ENCODE data around the gene UBE2O.

UBE2O gene

DNA sequence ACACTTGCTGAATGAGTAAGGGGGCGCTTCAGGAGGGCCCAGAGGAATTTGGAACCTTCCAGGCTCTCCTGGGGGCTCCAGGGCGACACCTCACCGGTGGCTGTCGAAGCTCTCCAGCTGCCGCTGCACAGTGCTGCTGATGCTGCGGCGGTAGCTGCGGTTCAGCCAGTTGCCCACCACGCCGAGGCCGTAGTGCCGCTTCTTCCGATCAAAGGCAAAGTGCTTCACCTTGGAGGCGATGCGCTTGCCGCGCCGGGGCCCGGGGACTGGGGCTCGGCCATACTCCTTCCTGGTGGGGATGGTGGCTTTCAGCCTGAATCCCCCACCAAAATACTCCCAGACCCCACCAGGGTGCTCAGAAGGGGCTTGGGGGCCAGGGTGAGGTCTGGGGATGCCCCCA, 23.8 kb upstream of the UBE2O start:
- peaks cover 7% of the 10 kb centered on the region for H3K4me1 Mint-ChIP-seq
- H3K4me3 Mint-ChIP-seq, result no peak overlapping the region
- no peaks in the 10 kb centered on the region for H3K9me3 Mint-ChIP-seq
- no peaks in the 10 kb centered on the region for H3K36me3 Mint-ChIP-seq (ENCODE audit: low read depth)
- TF ChIP-seq, protein P1, sequence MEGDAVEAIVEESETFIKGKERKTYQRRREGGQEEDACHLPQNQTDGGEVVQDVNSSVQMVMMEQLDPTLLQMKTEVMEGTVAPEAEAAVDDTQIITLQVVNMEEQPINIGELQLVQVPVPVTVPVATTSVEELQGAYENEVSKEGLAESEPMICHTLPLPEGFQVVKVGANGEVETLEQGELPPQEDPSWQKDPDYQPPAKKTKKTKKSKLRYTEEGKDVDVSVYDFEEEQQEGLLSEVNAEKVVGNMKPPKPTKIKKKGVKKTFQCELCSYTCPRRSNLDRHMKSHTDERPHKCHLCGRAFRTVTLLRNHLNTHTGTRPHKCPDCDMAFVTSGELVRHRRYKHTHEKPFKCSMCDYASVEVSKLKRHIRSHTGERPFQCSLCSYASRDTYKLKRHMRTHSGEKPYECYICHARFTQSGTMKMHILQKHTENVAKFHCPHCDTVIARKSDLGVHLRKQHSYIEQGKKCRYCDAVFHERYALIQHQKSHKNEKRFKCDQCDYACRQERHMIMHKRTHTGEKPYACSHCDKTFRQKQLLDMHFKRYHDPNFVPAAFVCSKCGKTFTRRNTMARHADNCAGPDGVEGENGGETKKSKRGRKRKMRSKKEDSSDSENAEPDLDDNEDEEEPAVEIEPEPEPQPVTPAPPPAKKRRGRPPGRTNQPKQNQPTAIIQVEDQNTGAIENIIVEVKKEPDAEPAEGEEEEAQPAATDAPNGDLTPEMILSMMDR (IDR thresholded peaks at IDR 0.05; ENCODE audit: unreplicated experiment in 3 of 3), result no peak
- no peak overlapping the region for H3K27ac Mint-ChIP-seq
- no peaks in the 10 kb centered on the region for H3K27me3 Mint-ChIP-seq (ENCODE audit: low read depth)

DNA sequence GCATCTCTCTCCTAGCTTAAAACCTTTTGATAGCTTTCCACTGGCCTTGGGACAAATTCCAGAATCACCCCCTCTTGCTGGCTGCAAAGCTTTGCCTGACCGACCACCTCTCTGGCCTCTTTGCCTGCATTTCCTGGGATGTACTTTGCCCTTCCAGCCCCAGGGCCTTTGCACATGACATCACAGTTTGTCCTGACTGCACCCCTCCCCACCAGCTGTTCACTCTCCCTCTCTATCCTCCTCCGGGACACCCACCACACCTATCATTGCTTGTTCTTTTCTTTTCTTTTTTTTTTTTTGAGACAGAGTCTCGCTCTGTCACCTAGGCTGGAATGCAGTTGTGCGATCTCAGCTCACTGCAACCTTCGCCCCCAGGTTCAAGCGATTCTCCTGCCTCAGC, 22.4 kb upstream of the UBE2O start:
- no peaks in the 10 kb centered on the region for H3K9me3 Mint-ChIP-seq
- H3K4me3 Mint-ChIP-seq, result no peak overlapping the region
- no peak overlapping the region for H3K27ac Mint-ChIP-seq
- no peaks in the 10 kb centered on the region for H3K36me3 Mint-ChIP-seq (ENCODE audit: low read depth)
- H3K27me3 Mint-ChIP-seq (ENCODE audit: low read depth), result peaks cover 9% of the 10 kb centered on the region
- no peaks in the 10 kb centered on the region for H3K4me1 Mint-ChIP-seq
- TF ChIP-seq, protein P1 (IDR thresholded peaks at IDR 0.05; ENCODE audit: unreplicated experiment in 3 of 3), result no peak

DNA sequence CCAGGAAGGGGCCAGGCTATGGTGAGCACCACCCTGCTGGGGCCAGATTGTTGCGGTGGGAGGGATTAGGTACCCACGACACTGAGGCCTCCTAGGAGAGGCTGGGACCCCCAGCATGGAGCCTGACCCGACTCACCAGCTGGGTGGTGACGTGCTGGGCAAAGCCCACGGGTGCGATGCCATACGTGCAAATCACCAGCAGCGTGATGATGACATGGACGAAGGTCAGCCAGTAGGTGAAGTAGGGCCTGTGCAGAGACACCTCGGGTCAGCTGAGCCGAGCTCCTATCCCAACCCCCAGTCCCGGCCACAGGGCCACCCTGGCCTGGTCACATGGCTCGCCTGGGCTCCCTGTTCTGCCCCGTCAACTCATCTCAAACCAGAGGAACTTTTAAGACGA, 21.9 kb upstream of the UBE2O start:
- Mint-ChIP-seq H3K36me3 (ENCODE audit: low read depth) (no peaks in the 10 kb centered on the region), H3K27ac (no peak overlapping the region), H3K4me3 (no peak overlapping the region), H3K9me3 (no peaks in the 10 kb centered on the region), H3K4me1 (no peaks in the 10 kb centered on the region), H3K27me3 (ENCODE audit: low read depth) (peaks cover 9% of the 10 kb centered on the region)
- TF ChIP-seq, protein P1 (IDR thresholded peaks at IDR 0.05; ENCODE audit: unreplicated experiment in 3 of 3), result no peak

DNA sequence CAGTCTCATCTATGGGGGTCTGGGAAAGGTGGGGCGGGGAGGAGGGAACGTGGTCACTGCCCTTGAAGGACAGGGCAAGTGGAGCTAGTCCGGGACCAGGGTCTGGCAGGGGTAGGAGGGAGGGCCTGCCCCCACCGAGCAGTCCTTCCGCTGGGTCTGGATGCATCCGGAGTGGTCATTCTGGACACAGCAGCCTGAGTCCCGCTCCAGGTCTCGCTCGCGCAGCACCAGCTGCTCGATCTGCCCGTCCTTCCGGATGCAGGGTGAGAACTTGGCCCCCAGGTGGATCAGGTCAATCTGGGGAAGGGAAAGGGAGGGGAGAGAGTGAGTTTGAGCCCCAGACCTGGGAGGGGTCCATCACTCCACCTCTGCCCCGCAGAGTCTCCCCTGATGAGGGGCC, 21.3 kb upstream of the UBE2O start:
- H3K4me1 Mint-ChIP-seq, result no peaks in the 10 kb centered on the region
- no peaks in the 10 kb centered on the region for H3K36me3 Mint-ChIP-seq (ENCODE audit: low read depth)
- no peaks in the 10 kb centered on the region for H3K9me3 Mint-ChIP-seq
- H3K27ac Mint-ChIP-seq, result no peak overlapping the region
- peaks cover 9% of the 10 kb centered on the region for H3K27me3 Mint-ChIP-seq (ENCODE audit: low read depth)
- no peak overlapping the region for H3K4me3 Mint-ChIP-seq
- TF ChIP-seq, protein P1 (IDR thresholded peaks at IDR 0.05; ENCODE audit: unreplicated experiment in 3 of 3), result no peak

DNA sequence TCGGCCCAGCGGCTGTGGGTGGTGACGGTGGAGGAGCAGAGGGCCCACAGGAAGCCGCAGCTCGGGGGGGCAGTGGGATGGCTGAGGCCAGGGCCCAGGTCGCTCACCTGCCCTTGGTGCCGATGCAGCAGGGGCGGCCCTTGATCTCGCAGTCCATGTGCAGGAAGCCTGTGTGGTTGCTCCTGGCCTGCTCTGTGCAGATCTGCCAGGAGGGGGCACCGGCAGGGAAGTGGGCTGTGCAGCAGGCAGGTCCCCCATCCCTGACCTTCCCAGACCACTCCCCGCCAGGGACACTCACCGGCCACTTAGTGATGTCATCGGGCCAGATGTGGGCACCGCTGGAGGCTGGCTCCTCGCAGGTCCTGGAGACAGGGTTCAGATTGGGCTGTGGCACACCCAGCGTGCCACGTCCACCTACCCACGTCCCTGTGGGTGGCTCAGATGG, 20.6 kb upstream of the UBE2O start:
- H3K9me3 Mint-ChIP-seq, result no peaks in the 10 kb centered on the region

DNA sequence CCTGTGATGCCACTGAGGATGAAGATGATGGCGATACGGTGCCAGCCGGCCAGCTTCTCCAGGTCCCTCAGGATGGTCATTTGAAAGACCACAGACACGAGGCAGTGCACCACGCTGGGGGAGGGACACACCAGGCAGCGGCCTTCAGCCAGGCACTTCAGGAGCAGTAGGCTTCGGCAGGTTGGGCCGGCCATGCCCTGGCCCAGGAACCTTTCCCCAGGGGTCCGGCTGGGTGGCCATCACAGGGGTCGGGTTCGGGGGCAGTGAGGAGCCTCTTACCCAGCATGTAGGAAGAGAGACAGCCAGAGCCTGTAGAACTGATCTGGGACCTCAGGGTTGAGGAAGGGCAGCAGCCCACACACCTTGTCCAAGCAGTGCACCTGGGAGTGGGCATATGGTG, 19.8 kb upstream of the UBE2O start:
- TF ChIP-seq, protein P1 (IDR thresholded peaks at IDR 0.05; ENCODE audit: unreplicated experiment in 3 of 3), result no peak
- H3K27ac Mint-ChIP-seq, result no peak overlapping the region
- no peak overlapping the region for H3K4me3 Mint-ChIP-seq
- H3K36me3 Mint-ChIP-seq (ENCODE audit: low read depth), result no peaks in the 10 kb centered on the region
- H3K9me3 Mint-ChIP-seq, result no peaks in the 10 kb centered on the region
- H3K27me3 Mint-ChIP-seq (ENCODE audit: low read depth), result peaks cover 12% of the 10 kb centered on the region
- no peaks in the 10 kb centered on the region for H3K4me1 Mint-ChIP-seq

More for the DNA sequence above, 20.6 kb upstream of the UBE2O start:
- no peaks in the 10 kb centered on the region for H3K36me3 Mint-ChIP-seq (ENCODE audit: low read depth)
- no peaks in the 10 kb centered on the region for H3K4me1 Mint-ChIP-seq
- H3K4me3 Mint-ChIP-seq, result no peak overlapping the region
- peaks cover 9% of the 10 kb centered on the region for H3K27me3 Mint-ChIP-seq (ENCODE audit: low read depth)
- H3K27ac Mint-ChIP-seq, result no peak overlapping the region
- TF ChIP-seq, protein P1 (IDR thresholded peaks at IDR 0.05; ENCODE audit: unreplicated experiment in 3 of 3), result peak in 1 of 3 experiments; percentile 28
